HepG2 (cell line): ENCODE data around the gene DGCR8. TPM values are rescaled to one million over a fixed set of nuclear protein-coding genes. Genes with fewer than 3 reads are reported as not detected.

Source experiments
- ATAC-seq: fragments of 200-7000 bp; cut with Tn5 transposase; 3 replicates; pipeline ENCODE4 v1.9.1; 2020; ENCODE audit warnings: mild to moderate bottlenecking, moderate library complexity
- BruUV-seq: library from RNA; stranded (reverse); fragments of 400-500 nt; replicated peaks from 2 replicates; lab custom pipeline; 2021; lab: Mats Ljungman, UMichigan
- CTCF ChIA-PET: fragments of 300-600 bp; formaldehyde crosslinking; extraction: SDS; loops from one replicate; lab custom pipeline; 2021; ENCODE audit warnings: low total read pairs, inconsistent platforms, low intra/inter-chr PET ratio; lab: Yijun Ruan, JAX
- POLR2A ChIA-PET: fragments of 350-600 bp; sonication (Branson Sonifier 250); formaldehyde crosslinking; loops from one replicate; lab custom pipeline; 2020; ENCODE audit warnings: antibody characterized with exemption, inconsistent platforms; lab: Yijun Ruan, JAX
- DNase-seq: peaks from one replicate; pipeline ENCODE4 v3.0.0-alpha.2; 2015; ENCODE audit warnings: low spot score
- FAIRE-seq: peaks from 3 replicates; lab custom pipeline; 2011; peaks lifted over from hg19 to GRCh38; lab: Jason Lieb, UNC
- H2AFZ ChIP-seq: one replicate; pipeline ENCODE4 v1.6.1; 2011; ENCODE audit warnings: low read length, inconsistent platforms
- H3K27ac ChIP-seq: fragments of 300-600 bp; 3 replicates; pipeline ENCODE4 v1.8.0; 2011; ENCODE audit warnings: mixed run types, mild to moderate bottlenecking, mixed read lengths, low read length, inconsistent platforms; ENCODE audit not compliant: insufficient read depth; ENCODE audit errors: extremely low read length
- H3K27me3 ChIP-seq, 2 experiments: fragments of 200-600 bp in 1 of 2; 2 replicates in 1 of 2; 3 replicates in 1 of 2; pipeline versions ENCODE4 v1.6.0 to v1.8.0; 2011; ENCODE audit warnings: low read length in 2 of 2, mild to moderate bottlenecking in 2 of 2, moderate library complexity in 2 of 2, inconsistent platforms in 1 of 2; ENCODE audit not compliant: insufficient read depth in 2 of 2, control insufficient read depth in 1 of 2
- H3K36me3 ChIP-seq, 2 experiments: fragments of 200-600 bp in 1 of 2; replicated peaks in 1 of 2; 2 replicates in 1 of 2; 3 replicates in 1 of 2; pipeline versions ENCODE4 v1.5.1 to v1.8.0; 2011; ENCODE audit warnings: low read length in 2 of 2, inconsistent platforms in 1 of 2; ENCODE audit not compliant: insufficient read depth in 2 of 2, control insufficient read depth in 1 of 2
- H3K4me1 ChIP-seq: 2 replicates; pipeline ENCODE4 v1.5.1; 2012; ENCODE audit warnings: low read length, inconsistent platforms; ENCODE audit not compliant: insufficient read depth
- H3K4me2 ChIP-seq: 2 replicates; pipeline ENCODE4 v1.6.0; 2011; ENCODE audit warnings: low read depth, low read length, inconsistent platforms
- H3K4me3 ChIP-seq, 3 experiments: fragments of 200-600 bp in 1 of 3; sonication (generic), shearing (Covaris generic) in 1 of 3; replicated peaks in 1 of 3; 2 replicates each; pipeline ENCODE4 v1.5.1; 2011 to 2016; ENCODE audit warnings: low read length in 3 of 3, inconsistent platforms in 2 of 3, low read depth in 2 of 3, mild to moderate bottlenecking in 2 of 3, control low read depth in 1 of 3, mixed read lengths in 1 of 3; ENCODE audit not compliant: insufficient read depth in 1 of 3
- H3K79me2 ChIP-seq: one replicate; pipeline ENCODE4 v1.6.1; 2011; ENCODE audit warnings: low read length, inconsistent platforms; ENCODE audit not compliant: insufficient read depth
- H3K9ac ChIP-seq: 2 replicates; pipeline ENCODE4 v1.6.0; 2011; ENCODE audit warnings: mild to moderate bottlenecking, low read depth, low read length, inconsistent platforms; ENCODE audit not compliant: insufficient read depth
- H3K9me3 ChIP-seq: 2 replicates; pipeline ENCODE4 v1.5.1; 2012; ENCODE audit warnings: mild to moderate bottlenecking, low read length
- H4K20me1 ChIP-seq: 2 replicates; pipeline ENCODE4 v1.6.0; 2011; ENCODE audit warnings: inconsistent platforms, mild to moderate bottlenecking, low read length, moderate library complexity; ENCODE audit not compliant: insufficient read depth
- CEBPB ChIP-seq: IDR thresholded peaks from 2 replicates; pipeline ENCODE4 v1.6.1; 2011; ENCODE audit warnings: low read depth, low read length, improper control_type of control experiment, borderline replicate concordance
- CERS6 ChIP-seq: sonication (generic); formaldehyde crosslinking; IDR thresholded peaks from 2 replicates; pipeline ENCODE4 v1.5.0; 2020; ENCODE audit warnings: missing genetic modification reagents
- HHEX ChIP-seq: IDR thresholded peaks from 2 replicates; pipeline ENCODE4 v1.6.1; 2016; ENCODE audit warnings: control low read depth
- KIAA2018 ChIP-seq: sonication (generic); formaldehyde crosslinking; IDR thresholded peaks from 2 replicates; pipeline ENCODE4 v1.5.0; 2020; ENCODE audit warnings: mild to moderate bottlenecking, missing genetic modification reagents, borderline replicate concordance
- KMT2B ChIP-seq: IDR thresholded peaks from 2 replicates; pipeline ENCODE4 v1.6.1; 2016; ENCODE audit warnings: missing genetic modification reagents, missing compliant biosample characterization
- ZNF354B ChIP-seq: sonication (generic); formaldehyde crosslinking; IDR thresholded peaks from 2 replicates; pipeline ENCODE4 v1.8.0; 2022; ENCODE audit warnings: mild to moderate bottlenecking, missing genetic modification reagents
- ZNF609 ChIP-seq: sonication (generic); formaldehyde crosslinking; IDR thresholded peaks from 2 replicates; pipeline ENCODE4 v1.4.0; 2020; ENCODE audit warnings: mild to moderate bottlenecking, missing genetic modification reagents, borderline replicate concordance
- ZNF737 ChIP-seq: sonication (generic); formaldehyde crosslinking; IDR thresholded peaks from 2 replicates; pipeline ENCODE4 v1.5.0; 2020; ENCODE audit warnings: missing genetic modification reagents, mild to moderate bottlenecking, borderline replicate concordance
- WGBS: methylation state at CpG from one replicate; pipeline ENCODE4 v1.1.6; 2017; ENCODE audit warnings: low lambda C conversion rate; 5-methylcytosine and 5-hydroxymethylcytosine counted together
- in situ Hi-C: cut with HindIII; loops from 2 replicates; pipeline ENCODE4 v1.10.0; 2017; ENCODE audit warnings: low pct_unique_long_range_greater_than_20kb; ENCODE audit not compliant: extremely low pct_ligation_motif_present
- intact Hi-C: fragments of 100-400 bp; cut with micrococcal nuclease; formaldehyde crosslinking; loops from one replicate; pipeline ENCODE4 v1.10.0; 2022; ENCODE audit not compliant: unreplicated experiment
- polyA plus RNA-seq, 8 experiments: library from polyadenylated mRNA; depleted of rRNA in 3 of 8; stranded (reverse) in 7 of 8; unstranded in 1 of 8; fragments of >200 nt; fragmentation: Illumina TruSeq in 4 of 8; extraction: Trizol in 4 of 8; gene quantifications; 2 replicates each; pipeline versions ENCODE4 v1.2.1 to v1.2.3, GENCODE V29; 2011 to 2016; ENCODE audit warnings: low read depth in 4 of 8, missing spikeins in 1 of 8, mixed read lengths in 1 of 8; ENCODE audit not compliant: insufficient read depth in 1 of 8
- total RNA-seq, 5 experiments: library from RNA; depleted of rRNA; stranded (reverse); fragments of >200 nt; fragmentation: Illumina TruSeq; extraction: Trizol; gene quantifications; 2 replicates each; pipeline ENCODE4 v1.2.3, GENCODE V29; 2016; ENCODE audit warnings: low read depth in 1 of 5

Gene DGCR8
- total and polyA plus RNA-seq, 2 of the 13 experiments (the other 11 are each of a cell fraction or from before 2014, with no cell fraction given) = 10.2 to 23.2 TPM

- CTCF ChIA-PET = no interaction called here
- no peak for TF ChIP-seq ZNF354B
- TF ChIP-seq HHEX (CRISPR knock-in tag) = no peak
- TF ChIP-seq KIAA2018 = no peak
- no peak for TF ChIP-seq CERS6 (CRISPR knock-in tag)
- no peak for TF ChIP-seq ZNF737 (CRISPR knock-in tag)
- TF ChIP-seq ZNF609 (CRISPR knock-in tag) = no peak
- no peak for TF ChIP-seq CEBPB
- TF ChIP-seq KMT2B = no peak
These were observed 58.3 kb downstream of the DGCR8 start for GRCh38 chr22:20138417-20138738.

More at GRCh38 chr22:20138417-20138738, 58.3 kb downstream of the DGCR8 start:
- H2AFZ ChIP-seq = no peak overlapping the region
- BruUV-seq = no TSS peak
- intact Hi-C loops (no loop called here), in situ Hi-C loops (no loop called here)
- FAIRE-seq (no peak), DNase-seq (no peak), ATAC-seq (no peak)
- no peak overlapping the region for H3K4me3 ChIP-seq
- H3K27me3 ChIP-seq = no peaks in the 10 kb centered on the region
- H3K27ac ChIP-seq = no peak overlapping the region
- peaks cover 1 to 5% of the 10 kb centered on the region in 2 experiments; a peak in 2 of 5 replicates for H3K36me3 ChIP-seq
- peaks cover 12% of the 10 kb centered on the region for H3K79me2 ChIP-seq
- POLR2A ChIA-PET = no interaction called here
- H3K9me3 ChIP-seq = no peaks in the 10 kb centered on the region
- H4K20me1 ChIP-seq = 0 out of 2 replicates have a peak, but pooled peaks cover 6% of the 10 kb centered on the region
- no peak overlapping the region for H3K4me2 ChIP-seq
- WGBS = 83% methylated on average over 4 of the region's 4 CpGs
- no peak overlapping the region for H3K9ac ChIP-seq
- peaks cover under 1% of the 10 kb centered on the region; the same call in 1 of the 2 replicates for H3K4me1 ChIP-seq
